Measurements from ENCODE around the gene RPL18.

Gene RPL18

GRCh38 chr19:48614436-48615230 lies 4.3 kb downstream of the RPL18 start, which contains the start of gene FAM83E:
FAM83E (minus strand) TSS chr19:48615076; CDS start chr19:48613372, 1,704 bp downstream.
- in situ Hi-C loops (cut with MboI; ENCODE audit: low sequenced_read_pairs) = no loop called here

DNA sequence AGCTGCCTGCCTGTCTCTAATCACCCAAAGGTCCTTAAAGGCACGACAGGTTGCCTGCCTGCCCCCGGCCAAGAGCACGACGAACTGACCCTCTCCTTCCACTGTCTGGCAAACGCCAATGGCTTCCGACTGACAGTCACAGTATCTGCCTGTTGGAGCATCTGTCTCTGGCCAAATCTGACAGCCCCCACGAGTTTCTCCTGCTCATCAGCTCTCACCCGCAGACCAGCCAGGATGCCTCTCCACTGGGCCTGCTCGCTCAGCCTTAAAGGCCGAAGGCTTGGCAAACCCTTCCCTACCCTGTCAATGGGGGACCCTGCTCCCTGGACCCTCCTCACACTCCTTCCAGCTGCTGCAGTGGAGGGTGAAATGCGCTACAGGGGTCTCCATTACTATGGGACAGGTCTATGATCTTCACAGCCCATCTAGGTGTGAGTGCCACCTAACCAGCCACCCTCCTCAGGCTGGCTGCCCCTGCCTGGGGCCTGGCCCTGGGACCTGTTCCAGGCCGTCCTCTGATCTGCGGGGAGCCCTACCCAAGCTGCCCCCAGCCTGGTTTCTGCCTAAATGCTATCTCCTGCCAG lies 5.0 kb downstream of the RPL18 start:
- in situ Hi-C loops (cut with MboI; ENCODE audit: low sequenced_read_pairs) = no loop called here

DNA sequence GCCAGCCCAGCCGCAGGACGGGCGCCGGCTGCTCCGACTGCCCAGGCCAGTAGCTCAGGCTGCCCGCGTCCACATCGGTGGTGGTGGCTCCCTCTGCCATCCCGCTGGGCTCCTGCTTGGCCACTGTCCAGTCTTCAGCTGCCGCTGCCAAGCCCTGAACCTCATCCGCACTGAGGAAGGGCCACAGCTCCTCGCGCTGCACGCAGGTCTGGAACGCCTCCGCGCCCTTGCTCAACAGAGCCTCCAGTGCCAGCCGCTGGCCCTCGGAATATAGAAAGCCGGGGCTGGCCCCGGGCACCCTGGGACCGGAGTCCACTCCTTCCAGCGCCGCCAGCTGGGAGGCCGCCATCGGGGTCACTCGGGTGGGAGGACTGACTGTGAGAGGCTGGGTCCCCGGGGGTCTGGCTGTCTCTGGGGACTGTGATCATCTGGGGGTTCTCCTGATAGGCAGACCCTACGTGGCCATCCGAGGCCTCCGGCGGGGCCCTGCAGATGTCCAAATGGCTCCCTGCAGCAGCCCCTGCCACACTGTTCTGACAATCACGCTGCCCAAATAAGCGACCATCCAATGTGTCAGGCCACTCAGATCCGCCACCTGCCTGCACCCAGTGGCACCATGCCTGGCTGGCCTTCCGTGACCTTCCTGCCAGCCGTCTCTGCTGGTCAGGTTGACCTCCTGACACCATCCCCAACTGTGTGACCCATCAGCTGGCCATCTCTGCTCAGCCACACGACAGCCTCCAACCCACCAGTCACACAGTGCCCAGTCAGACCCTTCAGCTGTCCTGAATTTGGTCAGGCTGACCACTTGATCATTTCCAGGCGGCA lies 5.7 kb downstream of the RPL18 start:
- in situ Hi-C loops (cut with MboI; ENCODE audit: low sequenced_read_pairs) = no loop called here

GRCh38 chr19:48611872-48612271 lies 7.1 kb downstream of the RPL18 start:
- in situ Hi-C loops (cut with MboI; ENCODE audit: low sequenced_read_pairs) = no loop called here

- in situ Hi-C loops (cut with MboI; ENCODE audit: low sequenced_read_pairs) = no loop called here
Measured at GRCh38 chr19:48609571-48610108, 9.3 kb downstream of the RPL18 start.

DNA sequence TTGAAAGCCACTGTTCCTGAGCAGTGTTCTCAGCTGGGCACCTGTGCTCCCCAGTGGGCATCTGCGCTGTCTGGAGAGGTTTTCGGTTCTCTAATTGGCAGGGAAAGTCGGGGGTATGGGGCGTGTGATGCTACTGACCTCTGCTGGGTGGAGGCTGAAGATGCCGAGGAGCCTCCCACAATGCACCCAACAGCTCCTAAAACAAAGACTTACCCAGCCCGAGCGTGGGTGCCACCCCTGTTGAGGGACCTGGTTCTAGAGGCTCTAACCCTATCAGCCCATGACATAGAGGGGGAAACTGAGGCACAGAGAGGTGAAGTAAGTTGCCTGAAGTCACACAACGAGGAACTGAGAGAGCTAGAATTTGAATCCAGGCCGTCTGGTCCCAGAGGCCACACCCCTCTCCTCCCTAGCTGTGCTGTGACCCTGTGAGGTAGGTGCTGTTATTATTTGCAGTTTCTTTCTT lies 10.1 kb downstream of the RPL18 start:
- in situ Hi-C loops (cut with MboI; ENCODE audit: low sequenced_read_pairs) = no loop called here

DNA sequence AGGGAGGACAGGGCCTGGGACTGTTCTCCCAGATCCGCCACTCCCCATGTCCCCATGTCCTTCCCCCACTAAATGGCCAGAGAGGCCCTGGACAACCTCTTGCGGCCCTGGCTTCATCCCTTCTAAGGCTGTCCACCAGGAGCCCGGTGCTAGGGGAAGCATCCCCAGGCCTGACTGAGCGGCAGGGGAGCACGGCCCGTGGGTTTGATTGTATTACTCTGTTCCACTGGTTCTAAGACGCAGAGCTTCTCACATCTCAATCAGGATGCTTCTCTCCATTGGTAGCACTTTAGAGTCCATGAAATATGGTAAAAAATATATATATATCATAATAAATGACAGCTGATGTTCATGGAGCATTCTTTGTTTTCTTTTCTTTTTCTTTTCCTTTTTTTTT lies 11.6 kb downstream of the RPL18 start:
- in situ Hi-C loops (cut with MboI; ENCODE audit: low sequenced_read_pairs) = no loop called here

GRCh38 chr19:48606463-48607358 lies 12.3 kb downstream of the RPL18 start, which contains the start of gene SPACA4:
SPACA4 (plus strand) TSS chr19:48606742; CDS start chr19:48606979, 237 bp downstream.
- in situ Hi-C loops (cut with MboI; ENCODE audit: low sequenced_read_pairs) = no loop called here

DNA sequence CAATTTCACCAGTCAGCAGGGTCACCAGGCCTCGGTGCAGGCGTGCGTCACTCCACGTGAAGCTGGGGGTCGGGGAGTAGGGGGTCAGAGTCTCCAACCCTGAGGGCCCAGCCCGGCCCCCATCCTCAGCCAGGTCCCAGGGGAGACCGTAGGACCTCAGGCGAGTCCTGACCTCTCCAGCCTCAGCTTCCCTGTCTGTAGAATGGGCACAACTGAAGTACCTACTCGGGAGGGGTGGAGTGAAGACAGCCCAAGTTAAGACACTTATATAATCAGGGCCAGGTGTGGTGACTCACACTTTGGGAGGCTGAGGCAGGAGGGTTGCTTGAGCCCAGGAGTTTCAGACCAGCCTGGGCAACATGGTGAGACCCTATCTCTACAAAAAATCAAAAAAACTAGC lies 15.1 kb downstream of the RPL18 start:
- in situ Hi-C loops (cut with MboI; ENCODE audit: low sequenced_read_pairs) = no loop called here

DNA sequence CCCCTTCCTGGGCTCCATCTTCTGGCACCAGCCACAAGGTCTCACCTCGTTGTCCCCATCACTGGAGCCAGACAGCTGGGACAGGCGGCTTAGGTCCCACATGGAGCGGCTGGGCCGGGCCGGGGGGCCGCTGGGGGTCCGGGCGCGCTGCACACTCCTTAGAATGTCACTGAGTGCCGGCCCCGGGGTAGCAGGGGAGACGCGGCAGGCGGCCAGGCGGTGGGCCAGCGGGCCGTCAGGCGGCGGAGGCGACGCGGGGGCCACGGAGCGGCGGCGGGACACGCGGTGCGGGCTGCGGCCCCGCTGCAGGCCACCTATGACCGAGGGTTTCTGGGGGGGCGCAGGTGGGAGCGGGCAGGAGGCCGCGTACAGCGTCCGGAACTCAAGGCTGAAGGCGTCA lies 15.5 kb downstream of the RPL18 start:
- in situ Hi-C loops (cut with MboI; ENCODE audit: low sequenced_read_pairs) = no loop called here

DNA sequence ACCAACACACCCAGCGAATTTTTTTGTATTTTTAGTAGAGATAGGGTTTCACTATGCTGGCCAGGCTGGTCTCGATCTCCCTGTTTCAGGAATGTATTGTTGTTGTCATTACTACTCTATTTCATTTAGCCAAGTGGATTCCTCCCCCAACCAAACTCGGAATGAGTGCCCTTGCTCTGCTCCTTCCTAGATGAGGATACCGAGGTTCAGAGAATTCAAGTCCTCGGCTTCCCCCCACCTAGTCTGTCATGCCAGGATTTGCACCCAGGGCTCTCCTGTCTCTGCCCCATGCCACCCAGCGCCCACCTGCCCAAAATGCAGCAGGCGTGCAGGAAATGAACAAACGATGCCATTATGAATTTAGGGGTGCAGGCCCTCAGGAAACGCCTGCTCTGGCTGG lies 16.0 kb downstream of the RPL18 start:
- in situ Hi-C loops (cut with MboI; ENCODE audit: low sequenced_read_pairs) = no loop called here

- in situ Hi-C loops (cut with MboI; ENCODE audit: low sequenced_read_pairs) = no loop called here
Measured at GRCh38 chr19:48600679-48601417, 18.1 kb downstream of the RPL18 start.

- in situ Hi-C loops (cut with MboI; ENCODE audit: low sequenced_read_pairs) = no loop called here
Measured at GRCh38 chr19:48598996-48599700, 19.8 kb downstream of the RPL18 start.

DNA sequence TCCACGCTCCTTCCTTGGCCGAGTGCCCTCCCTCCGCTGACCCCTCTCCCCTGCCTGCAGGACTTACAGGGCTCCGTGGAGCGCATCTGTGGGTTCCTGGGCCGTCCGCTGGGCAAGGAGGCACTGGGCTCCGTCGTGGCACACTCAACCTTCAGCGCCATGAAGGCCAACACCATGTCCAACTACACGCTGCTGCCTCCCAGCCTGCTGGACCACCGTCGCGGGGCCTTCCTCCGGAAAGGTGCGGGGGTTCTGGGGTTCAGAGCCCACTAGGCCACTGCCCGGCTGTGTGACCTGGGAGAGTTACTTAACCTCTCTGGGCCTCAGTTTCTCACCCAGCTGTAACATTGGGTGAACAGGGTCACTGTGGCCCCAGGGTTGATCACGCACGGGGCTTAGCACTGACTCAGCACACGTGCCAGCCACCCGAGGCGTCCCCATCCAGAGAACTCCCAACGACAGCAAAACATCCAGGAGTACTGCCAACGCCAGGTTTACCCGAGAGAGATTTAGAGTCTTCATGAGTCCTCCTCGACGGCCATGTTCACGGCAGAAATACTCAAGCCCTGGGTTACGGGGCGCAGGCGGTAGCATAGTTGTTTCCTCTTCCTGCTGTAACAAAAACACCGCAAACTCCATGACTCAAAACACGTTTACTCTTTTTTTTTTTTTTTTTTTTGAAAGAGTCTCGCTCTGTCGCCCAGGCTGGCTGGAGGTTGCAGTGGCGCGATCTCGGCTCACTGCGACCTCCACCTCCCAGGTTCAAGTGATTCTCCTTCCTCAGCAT lies 22.1 kb downstream of the RPL18 start:
- in situ Hi-C loops (cut with MboI; ENCODE audit: low sequenced_read_pairs) = no loop called here

DNA sequence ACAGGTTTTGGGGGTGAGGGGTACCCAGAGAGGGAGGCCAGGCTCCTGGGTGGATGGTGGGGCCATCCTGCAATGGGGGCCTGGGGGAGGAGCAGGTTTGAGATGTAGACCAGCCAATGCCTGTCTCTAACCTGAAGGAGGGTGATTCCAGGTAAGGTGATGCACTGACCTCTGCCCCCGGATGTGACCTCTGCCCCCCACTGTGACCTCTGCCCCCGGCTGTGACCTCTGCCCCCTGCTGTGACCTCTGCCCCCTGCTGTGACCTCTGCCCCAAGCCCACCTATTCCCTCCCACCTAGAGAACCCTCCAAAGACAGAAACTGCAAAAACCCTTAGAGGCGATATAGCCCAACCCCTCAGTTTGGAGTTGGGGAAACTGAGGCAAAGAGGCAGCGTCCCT lies 22.7 kb downstream of the RPL18 start:
- in situ Hi-C loops (cut with MboI; ENCODE audit: low sequenced_read_pairs) = no loop called here

DNA sequence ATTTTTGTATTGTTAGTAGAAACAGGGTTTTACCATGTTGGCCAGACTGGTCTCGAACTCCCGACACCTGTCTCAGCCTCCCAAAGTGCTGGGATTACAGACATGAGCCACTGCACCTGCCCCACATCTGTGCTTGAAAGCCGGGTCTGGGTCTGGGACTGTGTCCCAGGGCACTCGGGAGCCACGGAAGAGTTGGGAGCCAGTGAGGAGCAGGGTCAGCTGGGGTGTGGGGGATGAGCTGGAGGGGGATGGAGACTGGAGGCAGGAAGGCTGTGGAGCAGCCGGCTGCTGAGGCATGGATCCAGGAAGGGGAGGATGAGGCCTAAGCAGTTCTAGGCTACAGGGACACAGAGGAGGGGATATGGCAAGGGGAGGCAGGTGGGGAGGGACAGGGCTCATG lies 23.1 kb downstream of the RPL18 start:
- in situ Hi-C loops (cut with MboI; ENCODE audit: low sequenced_read_pairs) = no loop called here

DNA sequence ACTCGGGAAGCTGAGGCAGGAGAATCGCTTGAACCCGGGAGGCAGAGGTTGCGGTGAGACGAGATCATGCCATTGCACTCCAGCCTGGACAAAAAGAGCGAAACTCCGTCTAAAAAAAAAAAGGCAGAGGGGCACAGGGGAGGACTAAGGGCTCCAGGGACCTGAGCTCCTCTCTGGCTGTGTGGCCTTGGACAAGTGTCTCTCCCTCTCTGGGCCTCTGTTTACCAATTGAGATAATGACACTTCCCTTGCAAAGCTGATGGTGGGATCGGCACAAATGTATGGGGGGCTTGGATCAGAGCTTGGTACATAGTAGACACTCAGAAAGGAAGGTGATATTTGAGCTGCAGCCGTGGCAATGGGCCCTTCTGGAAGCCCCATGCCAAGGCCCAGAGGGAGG lies 23.8 kb downstream of the RPL18 start:
- in situ Hi-C loops (cut with MboI; ENCODE audit: low sequenced_read_pairs) = no loop called here

DNA sequence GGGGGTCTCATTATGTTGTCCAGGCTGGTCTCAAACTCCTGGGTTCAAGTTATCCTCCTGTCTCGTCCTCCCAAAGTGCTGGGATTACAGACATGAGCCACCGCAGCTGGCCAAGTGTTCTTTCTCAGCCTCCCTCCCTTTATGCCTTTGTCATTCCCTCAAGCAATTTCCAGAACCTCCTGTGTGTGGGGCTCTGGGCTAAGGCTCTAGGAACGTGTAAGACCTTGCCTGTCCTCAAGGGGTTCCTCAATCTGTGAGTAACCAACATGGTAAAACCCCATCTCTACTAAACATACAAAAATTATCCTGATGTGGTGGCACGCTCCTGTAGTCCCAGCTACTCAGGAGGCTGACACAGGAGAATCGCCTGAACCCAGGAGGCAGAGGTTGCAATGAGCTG lies 28.0 kb downstream of the RPL18 start:
- in situ Hi-C loops (cut with MboI; ENCODE audit: low sequenced_read_pairs) = no loop called here

All from hTERT RPE-1 (cell line).